AG04449 (cell line): ENCODE results near the gene TMEM170B.

Source experiments
- CTCF ChIA-PET: fragments of 350-600 bp; formaldehyde crosslinking; extraction: SDS; loops from one replicate; lab custom pipeline; 2021; ENCODE audit warnings: antibody characterized with exemption; lab: Yijun Ruan, JAX
- POLR2A ChIA-PET: fragments of 400-600, 350-600 bp; formaldehyde crosslinking; extraction: SDS; loops from one replicate; lab custom pipeline; 2020; ENCODE audit warnings: antibody characterized with exemption, inconsistent platforms; lab: Yijun Ruan, JAX
- DNase-seq: peaks from one replicate; pipeline ENCODE4 v3.0.0-alpha.2; 2010; ENCODE audit warnings: low read depth, low spot score
- H3K4me3 ChIP-seq: 2 replicates; pipeline ENCODE4 v1.5.1; 2011; ENCODE audit warnings: low read depth, mild to moderate bottlenecking, control low read depth, low read length
- CTCF ChIP-seq: IDR thresholded peaks from one replicate; pipeline ENCODE4 v1.5.1; 2011; ENCODE audit warnings: mild to moderate bottlenecking, moderate library complexity, low read length, control low read depth, inconsistent platforms; ENCODE audit not compliant: insufficient read depth; ENCODE audit errors: missing control alignments

Gene TMEM170B

GRCh38 chr6:11618533-11618932, 81.0 kb downstream of the TMEM170B start:
- ChIA-PET POLR2A (no interaction called here), CTCF (interaction anchor here (1.0 to 1.9 kb wide), 2 partner anchors 37 to 616 kb away, joined by 3 to 5 read pairs; no protein-coding TSS in a partner anchor)
- TF ChIP-seq CTCF: peak; percentile 18
- DNase-seq: no peak
- no peak overlapping the region for H3K4me3 ChIP-seq

- H3K4me3 ChIP-seq: no peak overlapping the region
- TF ChIP-seq CTCF: no peak
- CTCF ChIA-PET: interaction anchor here (1.1 kb wide), 1 partner anchor 9 kb away, joined by 3 read pairs; no protein-coding TSS in a partner anchor
- POLR2A ChIA-PET: no interaction called here
- DNase-seq: no peak
These were observed 83.6 kb downstream of the TMEM170B start for GRCh38 chr6:11621119-11621518.

GRCh38 chr6:11622156-11622555, 84.6 kb downstream of the TMEM170B start:
- no peak for DNase-seq
- CTCF ChIA-PET: no interaction called here
- no peak overlapping the region for H3K4me3 ChIP-seq
- POLR2A ChIA-PET: no interaction called here
- no peak for TF ChIP-seq CTCF

- H3K4me3 ChIP-seq: no peak overlapping the region
- ChIA-PET CTCF (no interaction called here), POLR2A (no interaction called here)
- TF ChIP-seq CTCF: no peak
- no peak for DNase-seq
These were observed 85.7 kb downstream of the TMEM170B start for GRCh38 chr6:11623272-11623671.

- TF ChIP-seq CTCF: no peak
- DNase-seq: no peak
- no peak overlapping the region for H3K4me3 ChIP-seq
- POLR2A ChIA-PET: no interaction called here
- CTCF ChIA-PET: interaction anchor here (0.9 kb wide), 1 partner anchor 26 kb away, joined by 3 read pairs; no protein-coding TSS in a partner anchor
These were observed 87.8 kb downstream of the TMEM170B start for GRCh38 chr6:11625302-11625701.

GRCh38 chr6:11626356-11626755, 88.8 kb downstream of the TMEM170B start:
- ChIA-PET POLR2A (no interaction called here), CTCF (no interaction called here)
- DNase-seq: no peak
- no peak for TF ChIP-seq CTCF
- no peak overlapping the region for H3K4me3 ChIP-seq
